ENCODE results near the gene PSMC3.

PSMC3 gene

GRCh38 chr11:47426062-47426956 is at the start of gene PSMC3:
PSMC3 (minus strand) TSS chr11:47426439; CDS start chr11:47426279, 160 bp downstream.
- DNase-seq, result peak; percentile 86 to 97 (median 94)

GRCh38 chr11:47470671-47471070 is 44.4 kb upstream of the PSMC3 start:
- no peak for DNase-seq

- DNase-seq, result no peak
Measured at GRCh38 chr11:47469361-47470179, 43.3 kb upstream of the PSMC3 start.

DNA sequence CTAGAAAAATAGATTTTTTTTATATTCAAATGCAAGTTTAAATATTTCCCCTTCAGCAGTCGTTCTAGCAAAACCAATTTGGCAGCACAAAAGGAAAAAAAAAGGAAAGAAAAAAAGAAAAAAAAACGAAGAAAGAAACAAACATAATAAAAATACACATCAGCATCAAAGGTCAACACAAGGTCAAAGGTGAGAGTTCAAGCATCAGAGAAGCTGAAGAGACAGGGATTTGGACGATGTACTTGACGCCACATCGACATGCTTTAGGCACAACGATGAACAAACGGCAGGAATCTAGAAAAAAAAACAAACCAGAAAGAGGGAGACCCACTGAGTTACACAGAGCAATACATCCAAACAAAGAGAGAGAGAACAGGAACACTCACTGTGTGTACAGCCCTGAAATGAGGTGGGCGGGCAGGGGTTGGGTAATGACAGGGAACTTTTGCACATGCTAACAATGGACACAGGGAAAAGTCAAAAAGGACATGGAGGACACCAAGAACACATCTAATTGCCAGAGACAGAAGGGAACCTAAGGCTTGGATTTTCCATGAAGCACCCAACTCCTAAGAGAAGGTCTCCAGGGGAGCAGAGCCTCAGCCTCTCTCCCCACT is 42.5 kb upstream of the PSMC3 start:
- DNase-seq, result no peak

DNA sequence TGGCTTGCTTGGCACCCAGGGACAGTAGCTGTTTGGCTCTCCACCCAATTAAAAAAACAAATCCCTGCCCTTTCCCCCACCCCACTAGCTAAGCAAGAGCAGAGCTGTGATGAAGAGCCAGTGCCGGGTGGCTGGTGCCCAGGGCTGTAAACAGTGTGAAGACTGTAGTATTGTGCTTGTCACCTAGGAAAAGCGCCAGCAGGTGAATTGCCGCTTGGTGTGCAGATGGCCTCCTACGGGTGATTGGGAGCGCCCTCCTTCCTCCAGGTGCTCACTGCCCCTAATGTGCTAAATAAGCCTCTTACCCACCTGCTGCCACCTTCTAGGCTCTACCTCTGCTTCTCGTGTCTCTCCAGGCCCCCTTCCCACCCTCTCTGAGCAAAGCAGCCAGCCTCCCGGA is 41.1 kb upstream of the PSMC3 start:
- DNase-seq, result no peak

- no peak for DNase-seq
Measured at GRCh38 chr11:47466701-47467250, 40.5 kb upstream of the PSMC3 start.

- DNase-seq, result no peak
Measured at GRCh38 chr11:47466201-47466600, 40.0 kb upstream of the PSMC3 start.

DNA sequence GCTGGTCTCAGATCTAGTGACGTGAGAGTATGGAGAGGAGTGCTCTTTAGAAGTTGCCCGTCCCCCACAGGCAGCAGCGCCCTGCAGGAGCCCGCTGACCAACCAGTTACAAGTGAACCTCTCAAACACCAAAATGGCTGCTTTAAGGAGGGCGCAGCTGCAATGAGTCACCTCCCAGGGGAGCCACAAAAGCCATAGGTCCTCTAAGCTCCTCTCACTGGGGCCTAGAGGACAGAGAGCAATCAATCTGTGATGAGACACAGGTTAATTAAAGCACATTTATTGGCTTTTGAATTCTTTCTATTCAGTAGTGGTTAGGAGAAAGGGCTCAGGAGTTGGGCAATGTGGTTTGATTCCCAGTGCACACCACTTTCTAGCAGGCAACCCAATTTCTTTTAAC is 38.2 kb upstream of the PSMC3 start:
- DNase-seq, result no peak

GRCh38 chr11:47461876-47462275 is 35.6 kb upstream of the PSMC3 start:
- no peak for DNase-seq

DNA sequence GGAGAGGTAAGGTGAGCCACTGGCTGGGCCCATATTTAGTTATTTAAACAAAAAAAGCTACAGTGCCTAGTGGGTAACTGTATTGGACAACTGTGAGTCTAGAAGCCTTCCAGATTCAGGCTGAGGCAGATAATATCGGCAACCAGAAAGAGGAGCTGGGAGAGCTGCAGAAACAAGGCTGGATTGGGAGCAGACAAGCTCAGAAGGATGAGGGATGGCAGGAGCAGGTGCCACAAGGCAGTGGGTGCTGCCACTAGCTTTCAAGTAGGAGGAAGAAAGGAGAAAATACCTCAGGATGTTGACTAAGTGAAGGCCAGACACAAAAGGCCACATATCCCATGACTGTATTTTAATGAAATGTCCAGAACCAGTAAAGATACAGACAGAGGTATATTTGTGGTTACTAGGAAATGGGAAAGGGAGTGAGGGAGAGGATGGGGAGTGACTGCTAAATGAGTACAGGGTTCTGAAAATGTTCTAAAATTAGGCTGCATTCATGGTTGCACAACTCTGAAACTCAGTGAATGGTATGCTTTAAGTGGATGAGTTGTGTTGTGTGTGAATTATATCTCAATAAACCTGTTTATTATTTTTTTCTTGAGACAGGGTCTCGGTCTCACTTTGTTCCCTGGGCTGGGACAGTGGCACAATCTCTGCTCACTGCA is 34.5 kb upstream of the PSMC3 start:
- DNase-seq, result no peak

DNA sequence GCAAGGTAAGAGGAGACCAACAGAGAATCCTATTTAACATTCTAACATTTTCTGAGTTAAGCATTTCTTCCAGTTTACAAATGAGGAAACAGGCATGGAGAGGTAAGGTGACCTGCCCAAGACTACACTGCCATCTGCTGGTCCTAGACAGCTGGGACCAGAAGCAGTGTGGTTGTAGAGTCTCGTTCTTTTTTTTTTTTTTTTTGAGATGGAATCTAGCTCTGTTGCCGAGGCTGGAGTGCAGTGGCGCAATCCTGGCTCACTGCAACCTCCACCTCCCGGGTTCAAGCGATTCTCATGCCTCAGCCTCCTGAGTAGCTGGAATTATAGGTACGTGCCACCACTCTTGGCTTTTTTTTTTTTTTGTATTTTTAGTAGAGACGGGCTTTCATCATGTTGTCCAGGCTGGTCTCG is 28.0 kb upstream of the PSMC3 start:
- DNase-seq, result peak; percentile 37 to 71 (median 54)

GRCh38 chr11:47453365-47453764 is 27.1 kb upstream of the PSMC3 start:
- no peak for DNase-seq

DNA sequence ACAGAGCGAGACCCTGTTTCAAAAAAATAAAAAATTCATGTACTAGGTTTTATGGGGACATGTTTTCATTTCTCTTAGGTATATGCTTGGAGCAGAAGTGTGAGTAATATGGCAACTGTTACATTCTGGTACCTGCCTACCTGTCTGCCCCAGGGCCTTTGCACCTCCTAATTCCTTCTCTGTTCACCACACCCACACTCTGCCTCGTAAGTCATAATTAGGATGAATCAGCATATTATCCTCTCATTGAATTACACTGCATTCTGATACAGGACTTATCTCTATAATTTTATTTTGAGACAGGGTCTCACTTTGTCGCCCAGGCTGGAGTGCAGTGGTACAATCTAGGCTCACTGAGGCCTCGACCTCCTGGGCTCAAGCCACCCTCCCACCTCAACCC is 25.8 kb upstream of the PSMC3 start:
- no peak for DNase-seq

- no peak for DNase-seq
Measured at GRCh38 chr11:47451436-47451835, 25.2 kb upstream of the PSMC3 start.

DNA sequence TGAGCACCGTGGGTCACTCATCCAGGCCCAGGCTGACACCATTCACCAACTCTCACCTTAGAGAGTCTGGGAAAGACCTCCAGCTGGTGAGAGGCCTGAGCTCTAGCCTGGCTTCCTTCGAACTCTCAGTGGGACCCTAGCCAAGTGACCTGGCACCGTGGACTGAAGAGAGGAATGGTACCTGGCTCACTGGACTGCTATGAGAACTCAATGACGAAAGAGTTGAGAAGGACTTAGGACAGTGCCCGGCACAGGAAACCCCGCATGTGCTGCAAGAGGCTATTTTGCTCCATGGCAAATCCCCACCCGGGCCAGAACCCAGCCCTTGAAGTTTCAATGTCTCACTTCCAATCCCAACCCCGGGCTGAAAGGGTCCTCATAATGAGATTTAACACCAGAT is 23.3 kb upstream of the PSMC3 start:
- no peak for DNase-seq

DNA sequence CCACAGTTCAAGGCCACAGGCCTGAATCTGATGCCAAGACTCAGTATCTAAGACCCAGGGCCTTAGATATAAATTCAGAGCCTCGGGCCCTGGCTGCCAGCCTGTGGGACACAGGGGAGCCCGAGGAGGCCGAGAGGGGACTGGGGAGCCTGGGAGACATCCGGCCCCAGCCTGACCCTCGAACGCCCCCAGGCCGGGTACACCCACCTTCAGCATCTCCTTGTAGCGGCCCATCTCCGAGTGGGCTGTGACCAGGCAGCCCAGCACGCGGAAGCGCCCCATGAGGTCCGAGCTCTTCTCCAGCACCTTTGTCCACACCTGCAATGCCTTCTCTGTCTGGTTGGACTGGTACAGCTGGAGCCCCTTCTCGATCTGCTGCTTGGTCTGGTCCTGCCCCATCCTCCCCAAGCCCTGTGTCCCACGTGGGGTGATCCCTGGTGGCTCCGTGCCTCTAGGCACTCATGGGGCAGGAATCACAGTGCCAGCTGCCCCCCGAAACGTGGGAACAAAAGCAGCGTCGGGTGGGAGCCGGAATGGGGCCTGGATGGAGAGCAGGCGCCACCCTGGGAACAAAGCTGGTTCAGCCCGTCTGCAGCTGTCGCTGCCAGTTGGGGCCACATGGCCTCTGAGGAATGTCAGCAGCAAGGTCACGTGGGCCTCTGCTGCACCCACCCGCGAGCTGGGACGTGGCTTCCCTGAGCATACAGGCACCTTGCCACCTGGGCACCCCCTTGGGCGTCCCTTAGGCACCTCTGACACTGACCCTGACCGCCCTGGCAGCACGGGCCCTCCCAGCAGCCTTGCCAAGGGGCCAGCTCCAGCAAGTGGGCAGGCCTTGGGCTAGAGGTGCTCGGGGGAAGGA is 22.6 kb upstream of the PSMC3 start, which contains the start of gene RAPSN:
Gene RAPSN (minus strand): TSS at position 571 of the 862 bp plus-strand sequence. CDS start 172 bp downstream, at position 399.
- no peak for DNase-seq

- no peak for DNase-seq
Measured at GRCh38 chr11:47447906-47448305, 21.7 kb upstream of the PSMC3 start.

DNA sequence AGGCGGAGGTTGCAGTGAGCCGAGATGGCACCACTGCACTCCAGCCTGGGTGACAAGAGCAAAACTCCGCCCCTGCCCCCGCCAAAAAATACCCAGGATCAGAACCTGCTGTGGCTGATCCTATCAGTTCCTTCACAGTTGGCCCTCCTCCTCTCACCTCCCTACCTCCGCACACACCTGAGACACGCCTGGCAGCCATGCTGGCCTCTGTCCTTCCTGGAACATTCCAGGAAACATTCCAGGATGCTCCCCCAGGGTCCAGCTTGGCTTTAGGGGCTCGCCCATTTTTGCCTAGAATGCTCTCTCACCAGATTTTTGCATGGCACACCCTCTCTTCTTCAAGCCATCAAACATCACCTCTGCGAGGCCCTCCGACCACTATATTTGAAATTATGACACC is 20.6 kb upstream of the PSMC3 start:
- no peak for DNase-seq

GRCh38 chr11:47445840-47446239 is 19.6 kb upstream of the PSMC3 start:
- DNase-seq, result no peak

- DNase-seq, result no peak
Measured at GRCh38 chr11:47443817-47444216, 17.6 kb upstream of the PSMC3 start.

DNA sequence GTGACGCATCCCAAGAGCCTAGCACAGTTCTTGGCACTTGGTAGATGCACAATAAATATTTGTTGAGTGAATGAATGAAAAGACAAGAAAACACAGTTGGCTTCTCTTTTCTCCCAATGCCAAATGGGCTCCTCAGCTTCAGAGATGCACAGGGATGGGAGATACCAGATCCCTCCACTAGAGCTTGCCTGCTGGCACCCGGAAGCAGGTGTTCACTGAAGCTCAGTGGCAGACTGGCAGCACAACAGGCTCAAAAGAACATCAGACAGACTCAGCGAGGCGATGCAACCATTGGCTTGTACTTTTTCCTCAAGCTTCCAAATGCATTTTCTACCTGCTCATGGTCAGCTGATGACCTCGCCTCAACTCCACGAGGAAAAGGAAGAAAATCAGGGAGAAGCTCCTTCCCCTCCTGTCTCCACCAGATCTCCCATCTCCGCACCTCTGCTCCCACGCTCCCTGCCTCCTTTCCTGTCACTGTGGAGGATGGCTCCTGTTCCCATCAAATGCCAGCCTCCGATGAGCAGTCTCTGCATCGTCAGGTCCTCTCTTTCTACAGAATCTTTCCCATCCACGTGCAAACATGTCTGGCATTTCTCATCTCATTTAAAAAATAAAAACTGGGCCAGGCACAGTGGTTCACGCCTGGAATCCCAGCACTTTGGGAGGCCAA is 16.9 kb upstream of the PSMC3 start:
- DNase-seq, result no peak
